Progenitor cell of endocrine pancreas (in vitro differentiated cells): Measurements from ENCODE around the gene RYR3. TPM values are rescaled to one million over a fixed set of nuclear protein-coding genes. Genes with fewer than 3 reads are reported as not detected.

Experiments
- DNase-seq: peaks from one replicate; pipeline ENCODE4 v3.0.0; 2021; ENCODE audit warnings: low spot score; ENCODE audit not compliant: unreplicated experiment
- H3K27ac Mint-ChIP-seq: 2 replicates; pipeline ENCODE4 v1.8.0; 2021; ENCODE audit warnings: mild to moderate bottlenecking, moderate library complexity, mixed read lengths
- H3K27me3 Mint-ChIP-seq: 2 replicates; pipeline ENCODE4 v1.8.0; 2021; ENCODE audit warnings: mixed read lengths
- H3K36me3 Mint-ChIP-seq: 2 replicates; pipeline ENCODE4 v1.8.0; 2022; ENCODE audit warnings: mixed read lengths; ENCODE audit not compliant: insufficient read depth
- H3K4me1 Mint-ChIP-seq: 2 replicates; pipeline ENCODE4 v1.8.0; 2021; ENCODE audit warnings: low read depth, mixed read lengths
- H3K4me3 Mint-ChIP-seq: 2 replicates; pipeline ENCODE4 v1.8.0; 2021; ENCODE audit warnings: low read depth, mild to moderate bottlenecking, moderate library complexity, mixed read lengths
- H3K9me3 Mint-ChIP-seq: 2 replicates; pipeline ENCODE4 v1.8.0; 2021; ENCODE audit warnings: low read depth, mixed read lengths
- total RNA-seq: library from RNA; stranded (reverse); gene quantifications from 2 replicates; pipeline ENCODE4 v1.2.1, GENCODE V29; 2021
- TF ChIP-seq, protein P1 (sequence below): fragments of 200-600 bp; sonication (generic); IDR thresholded peaks from one replicate; pipeline ENCODE4 v1.5.0; 2021; ENCODE audit warnings: antibody characterized with exemption, mild to moderate bottlenecking; ENCODE audit not compliant: unreplicated experiment

RYR3 gene
- total RNA-seq, 1 donor from 2014 or later: 0.07 TPM

GRCh38 chr15:33639051-33639450 is 328.3 kb downstream of the RYR3 start:
- H3K9me3 Mint-ChIP-seq: no peaks in the 10 kb centered on the region
- peaks cover 4% of the 10 kb centered on the region for H3K4me1 Mint-ChIP-seq
- no peak overlapping the region for H3K27ac Mint-ChIP-seq
- H3K27me3 Mint-ChIP-seq: peaks cover 4% of the 10 kb centered on the region
- TF ChIP-seq, protein P1, sequence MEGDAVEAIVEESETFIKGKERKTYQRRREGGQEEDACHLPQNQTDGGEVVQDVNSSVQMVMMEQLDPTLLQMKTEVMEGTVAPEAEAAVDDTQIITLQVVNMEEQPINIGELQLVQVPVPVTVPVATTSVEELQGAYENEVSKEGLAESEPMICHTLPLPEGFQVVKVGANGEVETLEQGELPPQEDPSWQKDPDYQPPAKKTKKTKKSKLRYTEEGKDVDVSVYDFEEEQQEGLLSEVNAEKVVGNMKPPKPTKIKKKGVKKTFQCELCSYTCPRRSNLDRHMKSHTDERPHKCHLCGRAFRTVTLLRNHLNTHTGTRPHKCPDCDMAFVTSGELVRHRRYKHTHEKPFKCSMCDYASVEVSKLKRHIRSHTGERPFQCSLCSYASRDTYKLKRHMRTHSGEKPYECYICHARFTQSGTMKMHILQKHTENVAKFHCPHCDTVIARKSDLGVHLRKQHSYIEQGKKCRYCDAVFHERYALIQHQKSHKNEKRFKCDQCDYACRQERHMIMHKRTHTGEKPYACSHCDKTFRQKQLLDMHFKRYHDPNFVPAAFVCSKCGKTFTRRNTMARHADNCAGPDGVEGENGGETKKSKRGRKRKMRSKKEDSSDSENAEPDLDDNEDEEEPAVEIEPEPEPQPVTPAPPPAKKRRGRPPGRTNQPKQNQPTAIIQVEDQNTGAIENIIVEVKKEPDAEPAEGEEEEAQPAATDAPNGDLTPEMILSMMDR: no peak
- no peak for DNase-seq
- H3K36me3 Mint-ChIP-seq: no peaks in the 10 kb centered on the region
- no peak overlapping the region for H3K4me3 Mint-ChIP-seq

DNA sequence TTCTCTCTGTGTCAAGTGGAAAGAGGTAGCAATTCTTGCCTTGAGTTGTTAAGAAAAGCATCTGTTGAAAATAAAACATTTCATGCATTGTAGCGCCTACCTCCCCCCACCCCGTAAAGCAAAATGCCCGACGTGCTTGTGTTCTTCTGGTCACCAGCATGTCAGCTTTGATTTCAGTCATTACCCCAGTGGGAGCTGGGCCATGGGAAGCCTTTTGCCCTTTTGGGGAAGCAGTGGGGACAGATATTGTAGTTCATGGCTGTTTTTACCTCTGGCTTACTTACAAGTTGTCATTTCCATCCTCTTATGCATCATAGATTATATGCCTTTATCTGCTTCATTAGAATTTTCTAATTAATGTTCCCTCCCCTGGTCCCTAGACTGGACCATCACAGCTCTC is 328.7 kb downstream of the RYR3 start:
- Mint-ChIP-seq H3K36me3 (no peaks in the 10 kb centered on the region), H3K4me3 (no peak overlapping the region), H3K4me1 (peaks cover 4% of the 10 kb centered on the region), H3K27me3 (peaks cover 4% of the 10 kb centered on the region), H3K27ac (no peak overlapping the region), H3K9me3 (no peaks in the 10 kb centered on the region)
- TF ChIP-seq, protein P1: no peak
- DNase-seq: no peak

DNA sequence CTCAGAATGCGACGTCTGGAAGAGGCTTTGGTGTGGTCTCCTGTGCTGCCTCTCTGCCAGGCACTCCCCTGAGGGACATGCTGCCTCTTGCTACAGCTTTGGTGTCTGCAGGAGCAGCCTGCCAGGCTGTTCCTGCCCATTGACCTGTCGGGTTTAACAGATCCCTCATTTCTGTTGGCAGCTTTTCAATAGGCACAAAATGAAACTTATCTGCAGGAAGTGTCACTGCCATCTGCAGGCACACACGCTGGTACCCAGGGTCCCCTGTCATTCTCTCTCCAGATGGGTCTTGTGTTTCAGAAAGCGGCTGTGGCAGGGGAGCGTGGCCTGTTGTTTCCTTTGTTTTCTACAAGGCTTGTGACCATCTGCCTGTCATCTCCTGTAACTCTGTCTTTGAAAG is 329.2 kb downstream of the RYR3 start:
- TF ChIP-seq, protein P1: no peak

DNA sequence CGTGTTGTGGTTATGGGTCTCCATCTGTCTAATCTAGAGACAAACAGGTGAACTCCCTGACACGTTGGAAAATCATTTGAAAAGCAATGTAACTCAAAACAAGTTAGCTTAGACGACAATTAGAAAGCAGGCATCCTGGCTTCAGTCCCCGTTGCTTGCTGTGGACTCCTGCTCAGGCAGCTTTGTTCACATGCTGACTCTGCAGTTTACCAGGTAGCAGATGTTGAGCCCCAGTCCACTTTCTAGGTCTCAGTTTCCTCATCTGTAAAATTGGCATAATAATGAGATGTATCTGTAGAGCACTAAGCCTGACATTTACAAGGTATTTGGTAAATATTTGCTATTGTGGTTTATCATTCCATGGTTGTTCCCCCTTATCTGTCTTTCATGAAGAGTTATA is 330.3 kb downstream of the RYR3 start:
- H3K27ac Mint-ChIP-seq: no peak overlapping the region
- peaks cover 4% of the 10 kb centered on the region for H3K27me3 Mint-ChIP-seq

More for the DNA sequence above, 329.2 kb downstream of the RYR3 start:
- H3K9me3 Mint-ChIP-seq: no peaks in the 10 kb centered on the region
- H3K36me3 Mint-ChIP-seq: no peaks in the 10 kb centered on the region
- H3K27ac Mint-ChIP-seq: no peak overlapping the region
- H3K4me1 Mint-ChIP-seq: peaks cover 4% of the 10 kb centered on the region
- H3K27me3 Mint-ChIP-seq: peaks cover 4% of the 10 kb centered on the region
- no peak for DNase-seq
- no peak overlapping the region for H3K4me3 Mint-ChIP-seq

GRCh38 chr15:33644304-33644703 is 333.5 kb downstream of the RYR3 start:
- H3K4me3 Mint-ChIP-seq: no peak overlapping the region
- no peaks in the 10 kb centered on the region for H3K4me1 Mint-ChIP-seq
- H3K36me3 Mint-ChIP-seq: no peaks in the 10 kb centered on the region
- no peak overlapping the region for H3K27ac Mint-ChIP-seq
- DNase-seq: no peak
- no peaks in the 10 kb centered on the region for H3K9me3 Mint-ChIP-seq
- TF ChIP-seq, protein P1: no peak
- peaks cover 4% of the 10 kb centered on the region for H3K27me3 Mint-ChIP-seq

More for the DNA sequence above, 330.3 kb downstream of the RYR3 start:
- Mint-ChIP-seq H3K4me3 (no peak overlapping the region), H3K4me1 (peaks cover 4% of the 10 kb centered on the region), H3K9me3 (no peaks in the 10 kb centered on the region), H3K36me3 (no peaks in the 10 kb centered on the region)
- DNase-seq: no peak
- TF ChIP-seq, protein P1: no peak
